Measurements from ENCODE around the gene S100PBP.

The S100PBP gene

DNA sequence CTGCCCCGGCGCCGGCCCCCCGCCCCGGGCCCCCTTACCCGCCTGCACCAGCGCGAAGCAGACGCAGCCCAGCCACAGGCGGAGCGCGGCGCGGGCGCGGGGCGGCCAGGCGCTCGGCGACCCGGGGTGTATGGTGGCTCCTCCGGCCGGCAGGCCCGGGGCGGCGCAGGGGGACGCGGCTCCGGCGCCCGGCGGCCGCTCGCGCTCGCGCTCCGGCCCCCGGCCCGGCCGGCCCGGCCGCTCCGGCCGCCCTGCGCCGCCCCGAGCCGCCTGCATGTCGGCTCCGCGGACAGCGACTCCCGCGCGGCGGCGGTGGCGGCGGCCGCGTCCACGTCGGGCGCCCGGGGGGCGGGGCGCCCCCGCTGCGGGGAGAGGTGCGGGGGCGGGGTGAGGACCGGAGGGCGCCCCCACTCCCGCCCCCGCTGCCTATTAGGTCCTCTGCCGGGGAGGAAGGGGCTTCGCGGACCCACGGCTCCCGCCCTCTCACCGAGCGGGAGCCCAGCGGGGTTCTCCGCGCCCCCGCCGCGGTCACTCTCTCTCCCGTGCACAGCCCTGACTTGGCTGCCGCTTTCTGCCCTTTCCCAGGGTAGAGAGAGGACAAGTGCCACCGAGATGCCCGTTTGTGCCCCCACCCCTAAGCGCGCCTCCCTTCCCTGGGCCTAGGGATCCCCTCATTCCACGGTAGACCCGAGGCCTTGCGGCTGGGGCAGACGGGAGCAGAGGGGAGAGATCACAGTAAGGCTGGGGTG lies 53.3 kb downstream of the S100PBP start, which contains the start of gene FNDC5:
FNDC5 (minus strand) TSS at position 298 of the 749 bp plus-strand sequence.
- no peak for DNase-seq (ENCODE audit: low read depth in 1 of 2, low spot score in 1 of 2)
- TF ChIP-seq JUND (IDR thresholded peaks at IDR 0.05; ENCODE audit: low read depth), result no peak
- in situ Hi-C loops (cut with HindIII; ENCODE audit: low pct_unique_long_range_greater_than_20kb, low sequenced_read_pairs), result no loop called here

DNA sequence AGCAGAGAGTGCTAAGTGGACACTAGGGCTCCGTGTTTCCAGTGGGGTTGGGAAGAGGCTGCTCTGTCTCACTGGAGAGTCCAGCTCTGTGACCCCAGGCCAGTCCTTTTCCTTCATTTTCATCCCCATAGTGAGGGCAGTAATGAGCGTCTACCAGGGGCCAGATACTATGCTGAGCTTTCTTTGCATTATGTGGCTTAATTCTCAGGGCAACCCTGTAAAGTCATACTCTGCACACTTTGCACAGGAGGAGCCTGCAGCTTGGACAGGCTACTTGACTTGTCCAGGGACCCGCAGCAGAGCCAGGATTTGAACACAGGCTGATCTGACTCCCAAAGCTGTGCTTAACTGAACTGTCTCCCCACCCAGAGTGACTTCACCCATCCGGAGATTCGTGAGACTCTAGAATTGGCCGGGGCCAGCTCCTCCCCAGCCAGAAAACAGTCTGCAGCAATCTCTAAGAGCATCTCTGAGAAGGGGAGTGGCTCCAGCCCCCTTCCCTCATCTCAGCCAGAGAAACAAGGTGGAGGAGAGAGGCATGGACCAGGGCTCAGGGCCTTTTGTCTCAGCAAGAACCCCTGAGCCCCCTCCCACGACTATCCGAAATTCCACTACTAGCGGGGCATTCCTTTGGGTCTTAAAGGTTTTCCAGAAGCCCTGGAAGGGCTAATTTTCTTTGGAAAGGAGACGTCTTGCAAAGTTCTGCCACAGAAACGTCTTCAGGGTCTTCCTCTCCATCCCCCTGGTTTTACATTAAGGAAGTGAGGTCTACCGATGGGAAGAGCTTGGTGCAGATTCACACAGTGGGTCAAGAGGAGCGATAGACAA lies 54.1 kb downstream of the S100PBP start:
- no peak for DNase-seq (ENCODE audit: low read depth in 1 of 2, low spot score in 1 of 2)
- TF ChIP-seq JUND (IDR thresholded peaks at IDR 0.05; ENCODE audit: low read depth), result no peak
- in situ Hi-C loops (cut with HindIII; ENCODE audit: low pct_unique_long_range_greater_than_20kb, low sequenced_read_pairs), result no loop called here

DNA sequence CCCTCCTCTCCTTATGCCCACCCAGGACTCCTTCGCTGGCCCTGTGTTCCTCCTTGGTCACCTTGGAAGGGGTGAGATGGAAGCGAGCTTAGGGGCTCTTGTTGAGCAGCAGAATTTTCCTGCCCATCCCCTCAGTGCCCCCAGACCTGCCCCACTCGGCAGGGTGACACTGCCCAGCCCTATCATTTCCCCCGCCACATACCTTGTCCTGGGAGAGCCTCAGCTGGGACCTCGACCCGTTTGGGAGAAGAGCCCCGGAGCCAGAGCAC lies 54.7 kb downstream of the S100PBP start:
- no peak for TF ChIP-seq JUND (IDR thresholded peaks at IDR 0.05; ENCODE audit: low read depth)
- in situ Hi-C loops (cut with HindIII; ENCODE audit: low pct_unique_long_range_greater_than_20kb, low sequenced_read_pairs), result no loop called here
- no peak for DNase-seq (ENCODE audit: low read depth in 1 of 2, low spot score in 1 of 2)

DNA sequence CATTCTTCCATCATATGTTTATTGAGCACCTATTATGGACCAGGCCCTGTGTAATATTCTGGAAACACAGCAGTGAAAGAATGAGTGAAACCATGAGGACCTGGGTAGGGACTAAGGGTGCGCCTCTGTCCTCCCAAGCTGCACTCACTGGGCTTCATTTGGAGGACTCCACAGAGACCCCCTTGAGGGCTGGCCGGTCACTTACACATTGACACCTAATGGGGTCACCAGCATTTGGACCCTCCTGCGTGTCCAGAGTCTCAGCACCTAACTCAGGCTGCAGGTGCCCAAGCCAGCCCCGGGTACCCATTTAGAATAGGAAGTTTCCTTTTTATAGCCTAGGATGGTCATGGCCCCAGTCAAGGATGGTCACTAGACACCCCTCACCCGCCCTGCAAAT lies 56.0 kb downstream of the S100PBP start:
- in situ Hi-C loops (cut with HindIII; ENCODE audit: low pct_unique_long_range_greater_than_20kb, low sequenced_read_pairs), result no loop called here
- no peak for TF ChIP-seq JUND (IDR thresholded peaks at IDR 0.05; ENCODE audit: low read depth)
- no peak for DNase-seq (ENCODE audit: low read depth in 1 of 2, low spot score in 1 of 2)

DNA sequence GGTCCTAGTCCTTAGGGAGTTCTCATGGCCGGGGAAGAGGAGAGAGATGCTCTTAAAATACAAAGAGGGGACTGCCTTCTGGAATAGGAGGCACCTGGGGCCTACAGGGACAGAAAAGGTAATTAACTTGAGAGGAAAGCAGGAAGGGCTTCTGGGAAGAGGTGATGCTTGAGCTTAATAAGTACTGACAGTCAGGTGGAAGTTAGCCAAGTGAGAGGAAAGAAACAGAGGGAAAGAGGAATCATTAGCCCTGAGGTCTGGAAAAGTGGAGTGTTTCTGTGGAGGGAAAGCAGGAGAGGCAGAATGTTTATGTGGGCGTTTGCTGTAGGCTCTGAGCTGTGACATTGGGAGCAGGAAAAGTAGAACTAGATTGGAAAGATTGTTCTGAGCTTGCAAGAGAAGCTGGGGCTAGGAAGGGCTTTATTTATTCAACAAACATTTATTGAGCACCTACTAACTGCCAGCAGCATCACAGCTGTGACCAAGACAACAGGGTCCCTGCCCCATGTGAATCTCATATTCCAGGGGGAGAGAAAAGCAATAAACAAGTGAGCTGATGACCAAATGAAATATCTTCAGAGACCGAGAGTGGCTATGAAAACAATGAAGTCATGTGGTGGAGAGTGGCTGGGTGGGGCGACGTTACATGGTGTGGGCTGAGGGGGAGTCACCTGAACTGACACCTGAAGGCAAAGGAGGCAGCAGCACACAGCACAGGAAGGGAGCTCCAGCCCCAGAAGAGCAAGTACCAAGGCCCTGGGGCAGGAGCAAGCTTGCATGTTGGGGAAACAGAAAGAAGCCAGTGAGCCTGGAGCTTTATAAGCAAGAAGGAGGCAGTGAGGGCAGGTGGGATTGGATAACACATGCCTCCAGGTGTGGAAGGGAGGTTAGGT lies 57.7 kb downstream of the S100PBP start:
- TF ChIP-seq JUND (IDR thresholded peaks at IDR 0.05; ENCODE audit: low read depth), result no peak
- in situ Hi-C loops (cut with HindIII; ENCODE audit: low pct_unique_long_range_greater_than_20kb, low sequenced_read_pairs), result no loop called here
- DNase-seq (ENCODE audit: low read depth in 1 of 2, low spot score in 1 of 2), result no peak

DNA sequence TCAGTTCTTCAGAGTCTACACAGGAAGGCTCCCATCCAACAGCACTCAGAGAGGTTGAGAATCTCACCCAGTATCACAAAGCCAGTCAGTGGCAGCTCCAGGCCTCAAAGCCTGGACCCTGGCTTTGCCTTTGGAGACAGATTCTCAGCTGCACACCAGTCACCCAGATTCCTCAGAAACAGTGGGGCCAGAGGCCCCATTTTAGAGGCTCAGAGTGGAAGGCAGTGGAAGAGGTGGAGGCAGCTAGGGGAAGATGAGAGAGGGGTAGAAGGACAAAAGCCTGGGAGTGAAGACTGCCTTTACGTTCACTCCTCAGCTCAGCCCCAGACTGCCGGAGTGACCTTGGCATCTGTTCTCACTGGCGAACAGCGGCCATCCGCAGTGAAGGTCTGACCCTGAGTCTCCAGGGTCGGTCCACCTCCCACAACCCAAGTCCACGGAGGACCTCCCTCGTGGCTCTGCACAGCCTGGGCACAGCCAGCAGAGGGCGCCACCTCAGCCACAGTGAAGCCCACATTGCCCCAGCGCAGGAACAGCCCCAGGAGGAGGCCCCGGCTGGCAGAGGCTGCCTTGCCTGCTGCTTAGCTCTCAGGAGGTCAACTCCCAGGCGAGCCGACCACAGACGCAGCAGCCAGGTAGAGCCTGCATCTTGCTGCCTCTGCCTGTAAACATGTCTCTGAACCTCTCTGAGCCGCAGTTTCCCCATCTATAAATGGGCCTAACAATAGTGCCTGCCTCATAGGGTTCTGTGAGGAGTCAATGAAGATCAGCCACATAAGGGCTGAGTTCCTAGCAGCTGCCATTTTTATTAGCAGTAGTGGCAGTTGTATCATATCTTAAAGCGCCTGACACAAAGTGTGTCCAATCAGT lies 59.1 kb downstream of the S100PBP start:
- in situ Hi-C loops (cut with HindIII; ENCODE audit: low pct_unique_long_range_greater_than_20kb, low sequenced_read_pairs), result no loop called here
- DNase-seq (ENCODE audit: low read depth in 1 of 2, low spot score in 1 of 2), result peak; percentile 55 to 65
- TF ChIP-seq JUND (IDR thresholded peaks at IDR 0.05; ENCODE audit: low read depth), result no peak

DNA sequence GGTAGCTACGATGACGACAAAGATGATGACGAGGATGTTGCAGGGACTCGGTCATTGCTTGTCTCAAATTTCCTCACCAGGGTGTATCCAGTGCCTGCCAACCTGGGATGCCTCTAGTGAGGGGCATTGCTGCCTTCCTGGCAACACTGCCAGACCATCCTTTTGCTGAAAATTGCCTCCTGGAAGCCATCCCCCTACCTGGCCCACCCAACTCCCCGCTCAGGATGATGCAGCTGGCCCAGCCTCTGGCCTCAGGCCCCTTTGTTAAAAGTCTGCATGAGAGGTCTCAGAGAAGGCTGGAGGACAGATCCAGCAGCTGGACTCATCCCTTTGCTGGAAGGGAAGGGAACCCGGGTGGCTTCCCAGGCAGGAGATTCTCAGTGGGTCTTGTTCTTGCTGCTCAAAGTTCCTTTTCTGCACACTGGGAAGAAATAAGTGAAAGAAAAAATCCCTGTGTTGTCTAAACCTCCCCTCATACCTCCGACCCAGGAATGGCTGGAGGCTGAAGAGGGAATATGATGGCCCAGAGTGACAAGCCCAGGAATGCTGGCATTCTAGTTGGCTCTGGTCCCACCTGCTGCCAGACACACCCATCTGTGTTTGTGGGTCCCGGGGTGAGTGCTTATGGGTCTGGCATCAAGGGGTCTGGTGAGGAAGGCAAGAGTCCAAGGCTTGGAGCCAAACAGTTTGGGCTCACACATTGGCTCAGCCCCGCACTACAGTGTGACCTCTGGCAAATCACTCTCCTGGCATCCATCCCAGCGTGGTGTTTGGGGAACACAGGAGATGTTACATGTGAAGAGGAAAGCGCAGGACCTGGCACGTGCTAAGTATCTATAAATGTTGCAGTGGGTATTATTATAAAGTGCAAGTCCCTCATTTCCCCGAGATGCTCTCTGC lies 60.0 kb downstream of the S100PBP start:
- DNase-seq (ENCODE audit: low read depth in 1 of 2, low spot score in 1 of 2), result no peak
- in situ Hi-C loops (cut with HindIII; ENCODE audit: low pct_unique_long_range_greater_than_20kb, low sequenced_read_pairs), result no loop called here
- TF ChIP-seq JUND (IDR thresholded peaks at IDR 0.05; ENCODE audit: low read depth), result no peak

DNA sequence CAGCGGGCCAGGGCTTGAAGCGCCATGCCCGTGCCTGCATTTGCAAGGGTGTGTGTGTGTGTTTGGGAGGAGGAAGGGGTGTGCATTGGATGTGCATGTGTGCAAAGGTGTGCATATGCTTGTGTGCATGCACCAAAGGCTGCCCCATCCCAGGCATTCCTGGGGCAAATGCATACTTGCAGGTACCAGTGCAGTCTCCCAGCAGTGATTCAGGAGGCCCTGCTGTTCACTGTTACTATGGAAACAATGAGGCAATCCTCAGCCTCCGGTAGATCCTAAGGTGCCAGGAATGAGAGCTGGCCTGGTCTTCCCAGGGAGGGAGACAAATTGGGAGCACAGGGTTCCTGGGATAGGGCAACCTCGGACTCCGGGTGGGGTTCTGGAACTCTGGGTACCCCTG lies 60.7 kb downstream of the S100PBP start:
- in situ Hi-C loops (cut with HindIII; ENCODE audit: low pct_unique_long_range_greater_than_20kb, low sequenced_read_pairs), result no loop called here

DNA sequence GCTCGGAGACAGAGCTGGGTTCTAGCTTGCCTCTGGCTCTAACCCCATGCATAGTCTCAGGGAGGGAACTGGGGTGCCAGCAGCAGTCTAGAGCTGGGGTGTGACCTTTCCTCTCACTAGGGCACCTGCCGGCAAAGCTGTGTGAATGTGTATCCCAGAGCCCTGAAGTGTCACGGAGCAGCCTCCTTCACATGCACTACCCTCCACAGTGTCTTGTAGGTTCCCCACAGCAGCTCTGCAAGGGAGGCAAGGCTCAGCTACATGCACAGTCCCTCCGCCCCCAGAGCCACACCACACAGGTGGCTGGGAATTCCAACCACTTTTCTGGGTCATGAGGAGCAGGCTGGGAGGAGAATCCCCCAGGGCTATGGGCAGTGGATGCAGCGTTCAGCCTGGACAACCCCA lies 61.2 kb downstream of the S100PBP start:
- no peak for DNase-seq (ENCODE audit: low read depth in 1 of 2, low spot score in 1 of 2)
- TF ChIP-seq JUND (IDR thresholded peaks at IDR 0.05; ENCODE audit: low read depth), result no peak
- in situ Hi-C loops (cut with HindIII; ENCODE audit: low pct_unique_long_range_greater_than_20kb, low sequenced_read_pairs), result no loop called here

More for the DNA sequence above, 60.7 kb downstream of the S100PBP start:
- TF ChIP-seq JUND (IDR thresholded peaks at IDR 0.05; ENCODE audit: low read depth), result no peak
- DNase-seq (ENCODE audit: low read depth in 1 of 2, low spot score in 1 of 2), result peak; percentile 24 to 65

DNA sequence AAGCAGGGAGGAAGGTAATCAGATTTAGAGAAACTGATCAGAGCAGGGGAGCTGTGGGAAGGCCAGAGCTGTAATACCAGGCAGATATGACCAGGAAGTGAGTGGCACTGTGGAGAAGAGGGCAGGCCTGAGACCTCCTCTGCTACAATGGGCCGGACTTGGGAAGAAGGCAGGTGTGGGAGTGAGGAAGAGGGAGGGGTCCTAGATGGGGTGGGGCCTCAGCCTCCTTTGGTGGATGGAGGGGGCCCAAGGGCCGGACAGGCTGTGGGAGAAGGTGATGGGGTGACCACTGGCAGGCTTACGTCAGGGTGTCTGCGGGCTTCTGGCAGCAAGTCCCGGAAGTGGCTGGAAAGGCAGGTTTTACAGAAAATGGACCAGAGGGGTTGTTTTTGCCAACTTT lies 63.8 kb downstream of the S100PBP start:
- no peak for DNase-seq (ENCODE audit: low read depth in 1 of 2, low spot score in 1 of 2)
- no peak for TF ChIP-seq JUND (IDR thresholded peaks at IDR 0.05; ENCODE audit: low read depth)
- in situ Hi-C loops (cut with HindIII; ENCODE audit: low pct_unique_long_range_greater_than_20kb, low sequenced_read_pairs), result no loop called here
